OCI-LY1 (cell line): ENCODE data around the gene KRTAP9-8.

Experiments
- H2AFZ ChIP-seq: fragments of 200-600 bp; sonication (generic), shearing (Covaris generic); 2 replicates; pipeline ENCODE4 v1.6.0; 2014; ENCODE audit warnings: antibody characterized with exemption, mild to moderate bottlenecking, low read length
- H3F3A ChIP-seq: fragments of 200-600 bp; sonication (generic), shearing (Covaris generic); 2 replicates; pipeline ENCODE4 v1.6.0; 2014; ENCODE audit warnings: mild to moderate bottlenecking, antibody characterized with exemption, low read length, moderate library complexity; ENCODE audit not compliant: insufficient read depth
- H3K27ac ChIP-seq: fragments of 200-600 bp; sonication (generic); 2 replicates; pipeline ENCODE4 v1.5.1; 2014; ENCODE audit warnings: low read length, mixed run types, mild to moderate bottlenecking, low read depth; ENCODE audit not compliant: poor library complexity, severe bottlenecking
- H3K27me3 ChIP-seq: fragments of 200-600 bp; sonication (generic); 2 replicates; pipeline ENCODE4 v1.6.0; 2014; ENCODE audit warnings: antibody characterized with exemption, mild to moderate bottlenecking, low read length, moderate library complexity; ENCODE audit not compliant: insufficient read depth
- H3K36me3 ChIP-seq: fragments of 200-600 bp; sonication (generic); 2 replicates; pipeline ENCODE4 v1.6.1; 2014; ENCODE audit warnings: mild to moderate bottlenecking, antibody characterized with exemption, low read length, moderate library complexity, mixed read lengths; ENCODE audit not compliant: insufficient read depth
- H3K4me1 ChIP-seq: fragments of 200-600 bp; sonication (generic); 2 replicates; pipeline ENCODE4 v1.5.1; 2014; ENCODE audit warnings: mild to moderate bottlenecking, low read length, moderate library complexity; ENCODE audit not compliant: insufficient read depth, severe bottlenecking
- H3K4me2 ChIP-seq: fragments of 200-600 bp; sonication (generic), shearing (Covaris generic); 2 replicates; pipeline ENCODE4 v1.6.1; 2014; ENCODE audit warnings: low read length
- H3K4me3 ChIP-seq: fragments of 200-600 bp; sonication (generic); 2 replicates; pipeline ENCODE4 v1.5.1; 2014; ENCODE audit warnings: low read length, low read depth, mild to moderate bottlenecking, mixed read lengths; ENCODE audit not compliant: poor library complexity, severe bottlenecking
- H3K79me2 ChIP-seq: fragments of 200-600 bp; shearing (Covaris generic); 2 replicates; pipeline ENCODE4 v1.6.1; 2016; ENCODE audit warnings: mixed run types, low read length, mixed read lengths; ENCODE audit not compliant: insufficient read depth
- H3K9ac ChIP-seq: fragments of 200-600 bp; sonication (generic), shearing (Covaris generic); 2 replicates; pipeline ENCODE4 v1.6.1; 2014; ENCODE audit warnings: mild to moderate bottlenecking, low read length, mixed read lengths
- H3K9me2 ChIP-seq: fragments of 200-600 bp; sonication (generic), shearing (Covaris generic); 2 replicates; pipeline ENCODE4 v1.6.1; 2014; ENCODE audit warnings: low read depth, mild to moderate bottlenecking, low read length, mixed read lengths
- H3K9me3 ChIP-seq: fragments of 200-600 bp; shearing (Covaris generic); 2 replicates; pipeline ENCODE4 v1.6.1; 2014; ENCODE audit warnings: low read length, mixed read lengths
- H4K20me1 ChIP-seq: fragments of 200-600 bp; sonication (generic), shearing (Covaris generic); 2 replicates; pipeline ENCODE4 v1.6.0; 2016; ENCODE audit warnings: mild to moderate bottlenecking, low read length; ENCODE audit not compliant: insufficient read depth
- EZH2 ChIP-seq: fragments of 200-600 bp; sonication (generic), shearing (Covaris generic); IDR thresholded peaks from 2 replicates; pipeline ENCODE4 v1.8.0; 2017; ENCODE audit warnings: borderline replicate concordance, mixed run types, mild to moderate bottlenecking, antibody characterized with exemption, low read length, moderate library complexity, mixed read lengths
- TF ChIP-seq, protein P1 (sequence below): fragments of 200-600 bp; sonication (generic), shearing (Covaris generic); IDR thresholded peaks from 2 replicates; pipeline ENCODE4 v1.5.1; 2017; ENCODE audit warnings: mild to moderate bottlenecking, antibody characterized with exemption, low read length, moderate library complexity, mixed read lengths

KRTAP9-8 gene

DNA sequence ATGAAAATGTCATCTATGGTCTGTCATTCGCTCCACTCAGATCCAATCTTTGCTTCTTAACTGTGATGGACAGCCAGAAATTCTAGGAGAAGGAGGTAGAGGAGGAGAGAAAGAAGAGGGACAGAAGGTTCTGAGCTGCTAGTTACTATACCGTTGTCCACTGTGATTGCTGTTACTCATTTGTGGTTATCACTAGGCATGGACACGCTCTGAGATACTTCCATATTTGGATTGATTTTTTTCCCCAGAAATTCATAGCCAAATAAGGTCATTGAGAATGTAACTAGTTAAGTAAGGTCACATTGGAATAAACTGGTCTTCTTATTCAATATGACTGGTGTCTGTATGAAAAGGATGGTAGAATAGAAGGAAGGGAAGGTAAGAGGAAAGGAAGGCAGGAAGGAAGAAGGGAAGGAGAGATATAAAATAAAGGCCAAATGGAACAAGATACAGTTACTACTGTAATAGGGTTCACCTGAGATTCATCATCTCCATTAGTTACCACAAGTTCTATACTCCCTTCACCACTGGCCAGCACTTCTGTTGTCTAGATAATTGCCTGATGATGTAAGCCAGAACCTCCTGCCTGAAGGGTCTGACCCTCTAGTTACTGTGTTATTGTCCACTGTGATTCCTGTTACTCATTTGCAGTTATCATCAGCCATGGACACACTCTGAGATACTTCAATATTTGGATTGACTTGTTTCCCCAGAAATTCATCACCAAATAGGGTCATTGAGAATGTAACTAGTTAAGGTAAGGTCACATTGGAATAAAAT, 40.6 kb downstream of the KRTAP9-8 start:
- Histone ChIP-seq H3K4me1 (no peaks in the 10 kb centered on the region), H3F3A (no peaks in the 10 kb centered on the region), H3K27me3 (no peaks in the 10 kb centered on the region), H3K4me3 (no peak overlapping the region), H2AFZ (no peak overlapping the region), H3K36me3 (no peaks in the 10 kb centered on the region), H3K27ac (no peak overlapping the region), H3K79me2 (no peaks in the 10 kb centered on the region), H3K9me2 (no peaks in the 10 kb centered on the region), H3K9me3 (no peaks in the 10 kb centered on the region), H4K20me1 (no peaks in the 10 kb centered on the region), H3K9ac (no peak overlapping the region), H3K4me2 (no peak overlapping the region)
- TF ChIP-seq, protein P1, sequence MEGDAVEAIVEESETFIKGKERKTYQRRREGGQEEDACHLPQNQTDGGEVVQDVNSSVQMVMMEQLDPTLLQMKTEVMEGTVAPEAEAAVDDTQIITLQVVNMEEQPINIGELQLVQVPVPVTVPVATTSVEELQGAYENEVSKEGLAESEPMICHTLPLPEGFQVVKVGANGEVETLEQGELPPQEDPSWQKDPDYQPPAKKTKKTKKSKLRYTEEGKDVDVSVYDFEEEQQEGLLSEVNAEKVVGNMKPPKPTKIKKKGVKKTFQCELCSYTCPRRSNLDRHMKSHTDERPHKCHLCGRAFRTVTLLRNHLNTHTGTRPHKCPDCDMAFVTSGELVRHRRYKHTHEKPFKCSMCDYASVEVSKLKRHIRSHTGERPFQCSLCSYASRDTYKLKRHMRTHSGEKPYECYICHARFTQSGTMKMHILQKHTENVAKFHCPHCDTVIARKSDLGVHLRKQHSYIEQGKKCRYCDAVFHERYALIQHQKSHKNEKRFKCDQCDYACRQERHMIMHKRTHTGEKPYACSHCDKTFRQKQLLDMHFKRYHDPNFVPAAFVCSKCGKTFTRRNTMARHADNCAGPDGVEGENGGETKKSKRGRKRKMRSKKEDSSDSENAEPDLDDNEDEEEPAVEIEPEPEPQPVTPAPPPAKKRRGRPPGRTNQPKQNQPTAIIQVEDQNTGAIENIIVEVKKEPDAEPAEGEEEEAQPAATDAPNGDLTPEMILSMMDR = no peak
- TF ChIP-seq EZH2 = no peak

DNA sequence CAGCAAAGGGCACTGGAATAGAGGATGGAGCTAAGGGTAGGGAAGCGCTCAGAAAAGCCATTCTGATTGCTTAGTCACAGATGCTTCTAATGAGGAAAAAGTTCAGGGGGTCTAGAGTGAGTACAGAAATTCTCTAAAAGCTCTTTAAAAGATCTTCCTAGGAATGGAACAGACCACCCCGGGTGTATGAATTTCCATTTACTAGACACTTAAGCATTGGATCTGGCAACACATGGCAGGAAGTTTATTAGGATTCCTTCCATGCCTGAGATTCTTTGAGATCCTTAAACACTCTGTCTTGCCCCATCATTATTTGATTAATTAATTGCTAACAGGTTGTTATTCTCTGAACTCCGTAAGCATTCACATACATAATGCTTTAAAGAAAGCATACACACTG, 46.2 kb downstream of the KRTAP9-8 start:
- no peaks in the 10 kb centered on the region for H3K4me1 ChIP-seq
- H3K4me2 ChIP-seq = no peak overlapping the region
- no peaks in the 10 kb centered on the region for H3K9me2 ChIP-seq
- H3K27ac ChIP-seq = no peak overlapping the region
- H3K9me3 ChIP-seq = no peaks in the 10 kb centered on the region
- H3K4me3 ChIP-seq = no peak overlapping the region
- no peaks in the 10 kb centered on the region for H3K79me2 ChIP-seq
- no peaks in the 10 kb centered on the region for H3K36me3 ChIP-seq
- H3F3A ChIP-seq = no peaks in the 10 kb centered on the region
- TF ChIP-seq, protein P1 = no peak
- TF ChIP-seq EZH2 = no peak
- H3K9ac ChIP-seq = no peak overlapping the region
- H2AFZ ChIP-seq = no peak overlapping the region
- no peaks in the 10 kb centered on the region for H4K20me1 ChIP-seq
- H3K27me3 ChIP-seq = no peaks in the 10 kb centered on the region

DNA sequence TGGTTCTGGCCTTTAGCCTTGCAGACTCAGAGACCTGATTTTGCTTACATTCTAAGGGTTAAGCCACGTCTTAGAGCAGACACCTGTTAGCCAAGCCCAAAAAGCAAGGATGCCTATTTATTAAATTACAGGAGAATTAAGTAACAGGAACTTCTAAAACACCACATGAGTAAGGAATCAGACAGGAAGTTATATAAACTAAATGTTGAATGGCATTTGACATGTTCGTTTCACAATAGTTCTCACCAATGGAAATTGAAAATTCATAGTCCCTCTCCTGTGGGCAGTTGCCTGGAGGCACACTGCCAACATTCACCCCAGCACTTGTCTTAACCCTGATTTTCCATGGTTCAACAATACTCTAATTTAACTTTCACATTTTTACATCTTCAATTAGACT, 46.7 kb downstream of the KRTAP9-8 start:
- Histone ChIP-seq H3K27me3 (no peaks in the 10 kb centered on the region), H3K4me3 (no peak overlapping the region), H2AFZ (no peak overlapping the region), H3K9me3 (no peaks in the 10 kb centered on the region), H3K9ac (no peak overlapping the region), H3K9me2 (no peaks in the 10 kb centered on the region), H3K4me2 (no peak overlapping the region), H4K20me1 (no peaks in the 10 kb centered on the region), H3F3A (no peaks in the 10 kb centered on the region), H3K4me1 (no peaks in the 10 kb centered on the region), H3K79me2 (no peaks in the 10 kb centered on the region), H3K27ac (no peak overlapping the region), H3K36me3 (no peaks in the 10 kb centered on the region)
- TF ChIP-seq EZH2 = no peak
- TF ChIP-seq, protein P1 = no peak
